Muscle of back (tissue), 11 donors: Measurements from ENCODE around the gene GRAP2. TPM values are rescaled to one million over a fixed set of nuclear protein-coding genes. Genes with fewer than 3 reads are reported as not detected.

Experiments
- DNase-seq, 3 donors: peaks; one replicate each; pipeline versions ENCODE4 v3.0.0 to v3.0.0-alpha.2; 2013
- polyA plus RNA-seq, 10 donors: library from polyadenylated mRNA; unstranded; fragments of 120-200 nt; gene quantifications; one replicate each; pipeline ENCODE4 v1.2.1, GENCODE V29; 2013; ENCODE audit not compliant: insufficient read length in 10 of 10

GRAP2 gene
- polyA plus RNA-seq, 10 donors = 0.37 to 4.2 (median 0.62) TPM

- DNase-seq = no peak
These were observed 64.9 kb downstream of the GRAP2 start for GRCh38 chr22:39965748-39966147.

- no peak for DNase-seq
These were observed 65.6 kb downstream of the GRAP2 start for GRCh38 chr22:39966470-39966869.

DNA sequence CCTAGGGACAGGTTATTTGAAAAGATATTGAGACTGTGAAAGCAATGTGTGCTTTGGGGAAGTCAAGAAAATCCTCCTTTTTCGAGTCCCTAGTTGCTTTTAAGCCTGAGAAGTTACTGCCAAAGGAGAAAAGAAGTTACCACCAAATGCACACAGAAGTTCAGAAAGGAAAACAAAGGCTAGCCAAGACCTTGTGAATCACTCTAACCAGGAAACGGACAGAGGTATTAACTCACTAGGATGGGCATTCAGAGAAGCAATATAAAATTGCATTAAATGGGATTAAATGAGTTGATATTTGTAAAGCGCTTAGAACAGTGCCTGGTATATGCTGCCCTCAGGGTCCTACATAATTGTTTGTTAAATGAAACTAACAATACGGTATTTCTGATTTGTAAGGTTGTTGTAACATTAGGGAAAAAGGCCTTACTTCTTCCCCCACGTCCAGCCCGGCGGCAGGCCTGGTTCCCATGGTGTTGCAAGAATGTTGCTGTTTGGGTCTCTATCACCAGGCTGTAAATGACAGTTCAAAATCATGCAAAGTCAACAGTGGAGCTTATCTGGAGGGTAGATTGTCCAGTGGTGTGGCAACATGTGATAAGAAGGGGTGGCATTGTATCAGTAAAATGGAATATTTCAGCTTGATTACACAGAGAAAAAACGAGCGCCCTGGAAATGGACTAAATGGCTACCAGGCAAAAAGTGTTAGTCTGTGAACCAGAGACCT is 66.4 kb downstream of the GRAP2 start:
- no peak for DNase-seq

GRCh38 chr22:39967996-39968972 is 67.4 kb downstream of the GRAP2 start:
- peak in 1 of 3 donors; percentile 24 for DNase-seq

- no peak for DNase-seq
These were observed 69.9 kb downstream of the GRAP2 start for GRCh38 chr22:39970742-39971141.

GRCh38 chr22:39972641-39973040 is 71.8 kb downstream of the GRAP2 start:
- no peak for DNase-seq

GRCh38 chr22:39973656-39974055 is 72.8 kb downstream of the GRAP2 start:
- DNase-seq = no peak

DNA sequence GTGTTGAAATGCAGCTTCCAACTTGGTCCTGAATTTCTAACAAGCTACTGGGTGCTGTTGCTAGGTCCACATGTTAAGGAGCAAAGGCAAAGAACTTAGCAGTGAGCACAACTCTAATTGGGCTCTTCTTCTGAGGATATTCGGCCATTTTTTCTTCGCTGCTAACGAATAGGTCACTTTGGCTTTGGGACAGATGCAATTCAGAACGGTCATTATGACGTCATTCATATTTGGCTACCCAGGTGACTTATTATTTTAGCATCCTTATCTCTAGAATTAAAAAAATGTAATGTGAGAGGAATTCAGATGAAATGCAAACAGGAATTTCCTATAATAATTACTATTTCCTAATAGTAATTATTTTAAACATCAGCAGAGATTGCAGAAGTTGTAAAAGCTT is 73.2 kb downstream of the GRAP2 start:
- DNase-seq = no peak

- DNase-seq = no peak
These were observed 78.2 kb downstream of the GRAP2 start for GRCh38 chr22:39979048-39979447.

DNA sequence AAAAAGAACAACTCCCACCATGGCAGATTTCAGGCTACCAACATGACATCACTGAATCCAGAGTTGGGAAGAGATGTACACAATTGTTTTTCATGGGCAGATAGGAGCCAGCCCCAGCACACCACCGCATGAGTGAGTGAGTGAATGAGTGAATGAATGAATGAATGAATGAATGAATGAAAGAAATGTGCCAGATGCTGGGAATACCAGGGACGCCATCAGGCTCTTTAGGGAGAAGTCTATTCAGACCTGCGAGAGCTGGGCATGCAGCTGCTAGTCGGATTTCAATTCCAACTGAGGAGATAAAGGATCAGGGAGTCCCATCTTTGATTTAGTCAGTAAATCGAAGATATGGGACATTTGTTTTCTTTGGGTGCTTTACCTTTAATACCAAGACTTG is 78.6 kb downstream of the GRAP2 start:
- DNase-seq = no peak

- DNase-seq = no peak
These were observed 79.7 kb downstream of the GRAP2 start for GRCh38 chr22:39980596-39980995.

GRCh38 chr22:39983346-39983745 is 82.5 kb downstream of the GRAP2 start:
- no peak for DNase-seq

DNA sequence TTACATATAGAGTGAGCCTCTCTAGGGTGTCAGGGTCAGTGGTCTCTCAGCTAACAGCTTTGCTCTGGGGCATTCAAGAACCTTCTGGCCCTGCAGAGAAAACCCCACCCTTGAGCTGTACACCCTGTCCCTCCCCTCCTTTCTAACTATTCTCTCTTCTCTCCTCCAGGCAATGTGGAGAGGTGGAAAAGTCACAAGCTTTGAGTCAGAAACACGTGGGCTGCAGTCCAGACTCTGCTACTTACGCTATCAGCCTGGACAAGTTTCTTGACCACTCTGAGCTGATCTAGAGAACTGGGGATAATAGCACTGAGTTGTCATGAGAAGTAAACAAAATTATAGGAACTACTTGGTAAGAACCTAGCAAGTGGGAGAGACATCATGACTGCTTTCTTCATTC is 83.1 kb downstream of the GRAP2 start:
- DNase-seq = no peak

GRCh38 chr22:39984746-39985145 is 83.9 kb downstream of the GRAP2 start:
- no peak for DNase-seq

DNA sequence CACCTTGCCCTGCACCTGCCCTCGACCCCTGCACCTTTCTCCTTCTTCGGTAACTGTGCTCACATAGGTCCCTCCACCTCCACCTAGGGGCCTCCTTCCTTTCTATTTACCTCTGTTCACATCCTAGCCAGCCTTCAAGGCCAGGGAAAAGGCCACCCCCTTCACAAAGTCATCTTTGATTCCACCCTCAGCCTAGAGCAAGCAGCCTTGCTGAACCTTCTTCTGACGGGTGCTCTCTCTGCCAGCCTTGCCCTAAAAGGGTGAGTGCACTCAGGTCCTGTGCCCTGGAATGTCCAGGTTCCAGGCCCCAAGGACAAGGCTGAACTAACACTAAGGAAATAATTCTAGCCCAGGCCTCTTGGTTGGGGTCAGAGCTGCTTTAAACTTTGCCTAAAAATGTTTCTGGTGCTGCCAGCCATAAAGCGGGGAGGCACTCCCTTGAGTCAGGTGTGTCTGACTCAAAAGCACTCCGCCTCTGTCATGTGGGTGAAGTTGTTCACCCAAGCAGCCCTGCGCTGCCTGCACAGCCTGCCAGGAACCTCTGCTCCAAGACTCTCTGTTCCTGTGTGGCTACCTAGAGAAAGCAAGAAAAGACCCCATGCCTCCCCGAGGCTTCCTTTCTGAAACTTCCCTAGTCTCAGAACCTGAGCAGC is 84.6 kb downstream of the GRAP2 start:
- no peak for DNase-seq

- DNase-seq = no peak
These were observed 87.7 kb downstream of the GRAP2 start for GRCh38 chr22:39988386-39989114.

DNA sequence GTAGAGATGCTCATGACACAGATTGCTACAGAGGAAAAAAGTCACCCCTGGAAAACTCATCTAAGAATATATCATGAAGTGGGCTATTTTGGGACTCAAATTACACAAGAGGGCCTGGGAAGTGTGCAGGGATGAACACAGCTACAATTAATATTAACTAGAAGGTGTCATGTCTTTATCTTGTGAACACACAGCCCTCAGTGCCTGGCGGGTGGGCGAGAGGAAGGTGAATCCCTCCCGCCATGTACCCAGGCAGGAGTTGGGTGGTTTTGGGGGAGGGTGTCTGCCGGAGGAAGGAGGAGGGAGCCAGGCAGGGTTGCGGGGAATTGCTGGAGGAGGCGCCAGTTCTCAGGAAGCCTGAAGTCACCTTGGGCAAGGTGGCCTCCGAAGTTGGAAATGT is 88.7 kb downstream of the GRAP2 start:
- DNase-seq = no peak

DNA sequence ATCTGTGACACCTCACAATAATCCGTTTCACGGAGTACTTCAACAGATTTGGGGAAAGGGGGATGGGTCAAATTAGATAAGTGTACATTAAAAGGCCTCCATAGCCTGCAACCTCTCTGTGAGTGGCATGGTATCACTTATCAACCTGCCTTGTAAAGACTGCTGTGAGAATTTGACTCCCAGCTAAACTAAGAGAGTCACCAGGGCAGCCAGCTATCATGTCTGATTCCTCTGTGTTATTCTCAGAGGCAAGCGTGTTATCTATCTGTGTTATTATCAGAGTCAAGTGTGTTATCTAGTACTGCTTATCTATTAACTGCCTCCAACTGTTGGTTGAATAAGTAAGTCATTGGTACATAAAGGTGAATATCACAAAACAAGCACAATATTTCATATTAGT is 89.8 kb downstream of the GRAP2 start:
- DNase-seq = no peak

- DNase-seq = no peak
These were observed 90.4 kb downstream of the GRAP2 start for GRCh38 chr22:39991159-39991860.

GRCh38 chr22:39992088-39992826 is 91.4 kb downstream of the GRAP2 start:
- DNase-seq = no peak
